Ascending aorta (tissue), 2 donors: ENCODE measurements around the gene FADS3. TPM values are rescaled to one million over a fixed set of nuclear protein-coding genes. Genes with fewer than 3 reads are reported as not detected.
A peak's percentile ranks its signal among the peaks of the same experiment; 100 is the strongest.

Experiments used
- DNase-seq, 2 donors: peaks; one replicate each; pipeline ENCODE4 v3.0.0-alpha.2; 2019; ENCODE audit warnings: low spot score in 2 of 2
- H3K27ac ChIP-seq, 2 donors: fragments of 200-600 bp; sonication (generic); one replicate each; pipeline ENCODE4 v1.5.1; 2016 to 2017; ENCODE audit warnings: mild to moderate bottlenecking in 1 of 2
- H3K27me3 ChIP-seq: fragments of 200-600 bp; sonication (generic); one replicate; pipeline ENCODE4 v1.5.1; 2017
- H3K36me3 ChIP-seq, 2 donors: fragments of 200-600 bp; sonication (generic); one replicate each; pipeline ENCODE4 v1.5.1; 2016
- H3K4me1 ChIP-seq, 2 donors: fragments of 200-600 bp; sonication (generic); one replicate each; pipeline ENCODE4 v1.5.1; 2016 to 2017; ENCODE audit warnings: mild to moderate bottlenecking in 1 of 2
- H3K4me3 ChIP-seq, 2 donors: fragments of 200-600 bp; sonication (generic); one replicate each; pipeline ENCODE4 v1.5.1; 2016 to 2017; ENCODE audit warnings: mild to moderate bottlenecking in 1 of 2
- H3K9me3 ChIP-seq, 2 donors: fragments of 200-600 bp; sonication (generic); one replicate each; pipeline ENCODE4 v1.5.1; 2016
- intact Hi-C: fragments of 100-400 bp; cut with DNase I; formaldehyde crosslinking; loops from one replicate; pipeline ENCODE4 v1.15.1; 2023
- total RNA-seq: library from RNA; depleted of rRNA; stranded (reverse); fragments of >200 nt; gene quantifications from one replicate; pipeline ENCODE4 v1.1.0, GENCODE V29; 2016
- TF ChIP-seq, protein P1 (sequence below), 3 experiments: fragments of 200-600 bp in 2 of 3; fragments of 450-650 bp in 1 of 3; sonication (generic) in 2 of 3; IDR thresholded peaks; one replicate each; pipeline ENCODE4 v1.5.1; 2016 to 2019; ENCODE audit warnings: antibody characterized with exemption in 3 of 3, mild to moderate bottlenecking in 1 of 3, moderate library complexity in 1 of 3

The FADS3 gene
- total RNA-seq, 1 donor from 2014 or later: 191 TPM

DNA sequence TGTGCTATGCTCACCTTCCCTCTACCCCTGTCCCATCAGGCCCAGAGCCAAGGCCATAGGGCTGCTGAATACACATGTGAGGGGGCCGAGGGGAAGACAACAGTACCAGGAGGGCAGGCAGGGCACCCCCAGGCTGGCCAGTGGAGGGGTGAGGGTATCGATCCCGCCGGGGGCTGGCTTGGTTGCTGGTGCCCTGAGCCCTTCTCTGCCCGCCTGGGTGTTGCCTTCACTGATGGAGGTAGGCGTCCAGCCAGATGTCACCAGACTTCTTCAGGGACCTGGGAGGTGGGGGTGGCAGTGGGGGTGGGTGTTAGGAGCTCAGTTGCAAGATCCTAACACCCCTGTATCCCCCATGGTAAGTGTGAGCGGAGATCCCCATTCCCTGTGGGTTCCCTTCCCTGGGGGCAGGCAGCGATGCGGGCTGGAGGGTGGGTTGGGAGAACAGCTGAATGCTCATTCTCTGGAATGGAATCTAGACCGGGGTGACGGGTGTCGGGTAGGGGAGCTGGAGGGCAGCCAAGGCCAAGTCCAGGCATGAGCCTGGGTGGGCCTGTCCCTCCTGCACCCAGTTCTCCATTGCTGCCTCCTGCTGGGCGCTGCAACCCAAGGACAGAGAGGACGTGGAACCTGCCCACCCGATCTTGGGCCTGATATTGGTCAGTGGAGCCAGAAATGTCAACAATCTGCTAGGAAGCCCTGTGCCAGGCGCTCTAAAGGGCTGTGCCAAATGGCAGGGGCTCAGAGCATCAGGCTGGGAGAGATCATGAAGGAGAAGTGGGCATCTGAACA lies 17.6 kb downstream of the FADS3 start:
- peak overlapping the region in 1 of 2 donors; percentile 37 for H3K27ac ChIP-seq
- intact Hi-C loops: loop anchor here (5.0 kb wide), 1 partner anchor 76 kb away; no protein-coding TSS in a partner anchor
- peaks cover 0 to 13% of the 10 kb centered on the region in 2 donors for H3K4me1 ChIP-seq
- no peaks in the 10 kb centered on the region for H3K27me3 ChIP-seq
- DNase-seq: no peak
- H3K9me3 ChIP-seq: no peaks in the 10 kb centered on the region
- peaks cover 28 to 56% of the 10 kb centered on the region in 2 donors for H3K36me3 ChIP-seq
- H3K4me3 ChIP-seq: no peak overlapping the region
- TF ChIP-seq, protein P1, sequence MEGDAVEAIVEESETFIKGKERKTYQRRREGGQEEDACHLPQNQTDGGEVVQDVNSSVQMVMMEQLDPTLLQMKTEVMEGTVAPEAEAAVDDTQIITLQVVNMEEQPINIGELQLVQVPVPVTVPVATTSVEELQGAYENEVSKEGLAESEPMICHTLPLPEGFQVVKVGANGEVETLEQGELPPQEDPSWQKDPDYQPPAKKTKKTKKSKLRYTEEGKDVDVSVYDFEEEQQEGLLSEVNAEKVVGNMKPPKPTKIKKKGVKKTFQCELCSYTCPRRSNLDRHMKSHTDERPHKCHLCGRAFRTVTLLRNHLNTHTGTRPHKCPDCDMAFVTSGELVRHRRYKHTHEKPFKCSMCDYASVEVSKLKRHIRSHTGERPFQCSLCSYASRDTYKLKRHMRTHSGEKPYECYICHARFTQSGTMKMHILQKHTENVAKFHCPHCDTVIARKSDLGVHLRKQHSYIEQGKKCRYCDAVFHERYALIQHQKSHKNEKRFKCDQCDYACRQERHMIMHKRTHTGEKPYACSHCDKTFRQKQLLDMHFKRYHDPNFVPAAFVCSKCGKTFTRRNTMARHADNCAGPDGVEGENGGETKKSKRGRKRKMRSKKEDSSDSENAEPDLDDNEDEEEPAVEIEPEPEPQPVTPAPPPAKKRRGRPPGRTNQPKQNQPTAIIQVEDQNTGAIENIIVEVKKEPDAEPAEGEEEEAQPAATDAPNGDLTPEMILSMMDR (IDR thresholded peaks at IDR 0.05): no peak

DNA sequence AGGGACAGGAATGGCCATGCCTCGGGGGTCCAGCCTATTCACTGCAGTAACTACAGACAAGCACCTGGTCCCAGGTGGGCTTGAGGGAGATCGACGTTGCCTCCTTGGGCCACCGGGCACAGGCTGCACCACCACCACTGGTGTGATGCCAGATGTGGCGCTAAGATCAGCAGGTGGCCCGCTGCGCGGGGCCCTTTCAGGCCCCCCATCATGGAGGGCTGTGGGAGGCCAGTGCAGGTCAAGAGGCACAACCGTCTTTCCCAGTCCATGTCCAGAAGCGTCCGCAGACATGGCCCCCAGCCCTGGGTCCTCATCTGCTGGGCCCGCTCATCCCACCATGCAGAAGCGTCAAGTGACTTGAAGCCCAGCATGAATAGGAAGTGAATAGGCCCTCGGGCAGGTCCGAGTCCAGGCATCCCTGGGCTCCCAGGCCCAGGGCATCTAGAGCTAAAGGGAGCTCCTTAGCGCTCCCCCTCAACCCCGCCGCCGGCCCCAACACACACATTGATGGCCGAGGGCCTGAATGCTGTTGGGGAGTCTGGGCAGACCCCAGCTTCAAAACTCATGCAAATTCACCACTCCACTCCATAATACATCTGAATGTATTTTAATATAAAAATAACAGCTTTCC lies 18.3 kb downstream of the FADS3 start:
- H3K36me3 ChIP-seq: peaks cover 21 to 49% of the 10 kb centered on the region in 2 donors
- TF ChIP-seq, protein P1 (IDR thresholded peaks at IDR 0.05): no peak
- DNase-seq: no peak
- intact Hi-C loops: loop anchor here (5.0 kb wide), 1 partner anchor 76 kb away; no protein-coding TSS in a partner anchor
- no peak overlapping the region for H3K4me3 ChIP-seq
- H3K4me1 ChIP-seq: peaks cover 0 to 13% of the 10 kb centered on the region in 2 donors
- no peaks in the 10 kb centered on the region for H3K27me3 ChIP-seq
- no peak overlapping the region for H3K27ac ChIP-seq
- no peaks in the 10 kb centered on the region for H3K9me3 ChIP-seq

DNA sequence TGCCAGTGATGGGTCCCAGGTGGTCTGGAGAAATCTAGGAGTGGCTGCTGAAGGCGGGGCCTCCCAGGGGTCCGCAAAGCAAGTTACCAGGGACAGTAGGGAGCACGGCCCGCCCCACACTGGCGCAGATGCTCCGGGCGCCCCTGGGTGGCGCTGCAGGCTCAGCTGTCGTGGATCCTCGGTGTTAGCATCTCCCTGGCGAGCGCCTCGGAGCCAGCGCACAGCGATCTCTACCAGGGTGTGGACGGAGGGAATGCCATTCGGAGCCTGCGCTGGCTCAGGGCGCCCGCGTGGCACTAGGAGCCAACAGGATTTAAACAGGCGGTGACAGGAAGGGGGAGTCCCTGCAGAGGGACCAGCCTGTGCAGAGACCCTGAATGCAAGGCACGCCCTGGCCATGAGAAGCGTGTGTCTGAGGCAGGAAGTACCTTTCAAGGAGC lies 20.2 kb downstream of the FADS3 start:
- peaks cover 8 to 38% of the 10 kb centered on the region in 2 donors for H3K36me3 ChIP-seq
- H3K27ac ChIP-seq: peak overlapping the region; percentile 70 to 74
- peak in 1 of 2 donors; percentile 90 for DNase-seq
- peak overlapping the region in 1 of 2 donors; percentile 8 for H3K4me3 ChIP-seq
- TF ChIP-seq, protein P1 (IDR thresholded peaks at IDR 0.05): peak; percentile 94 to 98 (median 97)
- intact Hi-C loops: loop anchor here (1.0 to 5.0 kb wide), 5 partner anchors 17 to 211 kb away; no protein-coding TSS in a partner anchor
- no peaks in the 10 kb centered on the region for H3K27me3 ChIP-seq
- H3K9me3 ChIP-seq: no peaks in the 10 kb centered on the region
- H3K4me1 ChIP-seq: peaks cover 0 to 13% of the 10 kb centered on the region in 2 donors

DNA sequence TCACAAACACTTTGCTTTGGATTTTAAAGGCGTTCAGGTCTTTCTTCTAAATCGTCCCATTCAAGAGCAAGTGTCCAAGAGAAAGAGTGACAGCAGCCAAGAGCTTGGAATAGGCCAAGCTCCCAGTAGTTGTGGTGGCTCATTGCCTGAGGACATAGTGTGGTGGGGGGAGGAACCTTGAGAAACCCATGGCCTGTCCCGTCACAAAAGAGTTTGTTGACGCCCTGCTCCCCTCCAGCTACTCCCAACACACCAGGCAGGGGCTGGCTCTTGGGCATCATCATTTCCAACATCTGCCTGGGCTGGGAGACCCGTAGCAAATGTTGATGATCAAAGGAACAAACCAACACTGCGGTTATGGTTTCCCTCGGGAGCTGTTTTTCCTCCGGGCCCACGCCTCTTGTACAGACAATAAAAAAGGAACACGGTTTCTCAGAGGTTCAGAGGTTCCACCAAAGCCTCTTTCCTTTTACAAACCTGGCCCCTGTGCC lies 20.8 kb downstream of the FADS3 start:
- peaks cover 0 to 13% of the 10 kb centered on the region in 2 donors for H3K4me1 ChIP-seq
- intact Hi-C loops: loop anchor here (1.0 to 5.0 kb wide), 5 partner anchors 18 to 212 kb away; no protein-coding TSS in a partner anchor
- H3K36me3 ChIP-seq: peaks cover 2 to 37% of the 10 kb centered on the region in 2 donors
- no peak overlapping the region for H3K4me3 ChIP-seq
- peak in 1 of 2 donors; percentile 63 for DNase-seq
- no peaks in the 10 kb centered on the region for H3K9me3 ChIP-seq
- no peaks in the 10 kb centered on the region for H3K27me3 ChIP-seq
- TF ChIP-seq, protein P1 (IDR thresholded peaks at IDR 0.05): no peak
- peak overlapping the region; percentile 70 to 74 for H3K27ac ChIP-seq

DNA sequence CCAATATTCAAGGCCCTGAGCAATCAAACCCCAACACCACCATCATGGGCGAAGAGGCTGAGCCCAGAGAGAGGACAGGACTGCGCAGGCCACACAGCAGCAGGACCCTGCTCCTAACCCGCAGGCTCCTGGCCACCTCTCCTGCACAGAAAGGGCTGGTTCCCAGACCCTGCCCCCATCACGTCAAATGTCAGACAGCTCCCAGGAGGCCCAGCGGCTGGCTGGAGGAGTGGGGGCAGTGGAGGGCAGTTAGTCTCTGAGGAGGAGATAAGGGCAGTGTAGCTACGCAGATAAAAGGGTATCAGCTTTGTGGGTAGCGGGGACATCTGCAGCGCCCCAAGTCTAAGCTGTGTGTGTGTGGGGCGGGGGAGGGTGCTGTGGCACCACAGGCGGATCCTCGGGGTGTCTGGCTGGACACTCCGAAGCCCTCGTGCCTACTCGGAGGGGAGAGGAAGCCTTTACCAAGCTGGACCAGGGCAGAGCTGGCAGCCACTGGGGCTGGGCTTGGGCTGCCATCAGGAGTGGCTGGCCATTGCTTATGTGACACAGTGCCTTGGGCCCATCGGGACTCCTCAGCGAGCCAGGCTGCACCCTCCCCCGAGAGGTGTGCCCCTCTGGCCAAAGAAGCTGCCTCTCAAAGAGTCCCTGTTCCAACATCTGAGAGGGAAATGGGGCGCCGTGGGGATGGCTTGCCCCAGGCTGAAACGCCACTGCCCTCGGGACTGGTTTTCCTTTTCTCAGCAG lies 21.5 kb downstream of the FADS3 start:
- intact Hi-C loops: loop anchor here (5.0 kb wide), 1 partner anchor 73 kb away; no protein-coding TSS in a partner anchor
- Histone ChIP-seq H3K36me3 (peaks cover 4 to 37% of the 10 kb centered on the region in 2 donors), H3K27me3 (no peaks in the 10 kb centered on the region), H3K9me3 (no peaks in the 10 kb centered on the region), H3K4me1 (peaks cover 0 to 11% of the 10 kb centered on the region in 2 donors), H3K4me3 (no peak overlapping the region), H3K27ac (peak overlapping the region; percentile 70 to 74)
- TF ChIP-seq, protein P1 (IDR thresholded peaks at IDR 0.05): no peak
- no peak for DNase-seq
